ENCODE results near the gene BCL7B.
"Not testable (repeated sequence)": the region's sequence is repeated elsewhere in the genome, so short reads cannot be mapped to it uniquely, and the experiment has no call there.

BCL7B gene

DNA sequence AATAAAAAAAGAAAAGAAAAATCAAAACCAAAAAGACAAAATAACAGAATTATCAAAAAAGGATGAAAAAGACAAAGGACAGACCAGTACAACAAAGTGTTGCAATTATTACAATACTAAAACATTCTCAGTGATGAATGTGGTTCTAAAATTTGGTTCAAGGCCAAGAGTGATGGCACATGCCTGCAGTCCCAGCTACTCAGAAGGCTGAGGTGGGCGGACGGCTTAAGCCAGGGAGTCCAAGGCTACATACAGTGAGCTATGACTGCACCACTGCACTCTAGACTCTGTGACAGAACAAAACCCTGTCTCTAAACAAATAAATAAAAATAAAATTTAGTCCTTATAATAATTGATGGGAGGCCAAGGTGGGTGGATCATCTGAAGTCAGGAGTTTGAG is 49.9 kb downstream of the BCL7B start:
- TF ChIP-seq TAF1 (IDR thresholded peaks at IDR 0.05; ENCODE audit: borderline replicate concordance, low read depth, low read length): no peak
- no peak for TF ChIP-seq POLR2A (IDR thresholded peaks at IDR 0.05; ENCODE audit: low read depth, low read length)
- TF ChIP-seq POLR2AphosphoS5 (IDR thresholded peaks at IDR 0.05; ENCODE audit: low read depth, low read length): no peak
- DNase-seq (ENCODE audit: insufficient read length): no peak
- no peak for FAIRE-seq

DNA sequence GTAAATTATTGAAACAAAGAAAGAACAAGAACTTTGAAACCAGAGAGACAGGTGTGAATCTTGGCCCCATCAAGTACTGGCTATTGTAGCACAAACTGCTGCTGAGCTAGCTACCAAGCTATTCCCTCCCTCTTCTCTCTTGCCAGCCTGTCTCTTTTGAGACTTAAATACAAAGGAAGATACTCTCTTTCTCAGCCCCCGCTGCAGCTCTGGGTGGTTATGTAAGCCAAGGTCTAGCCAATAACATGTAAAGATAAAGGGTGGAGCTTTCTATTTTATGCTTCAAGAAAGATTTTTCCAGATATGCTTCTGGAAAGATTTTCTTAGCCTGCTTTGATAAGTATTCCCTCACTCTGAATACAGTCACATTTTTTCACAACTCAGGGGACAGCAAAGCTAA is 52.6 kb downstream of the BCL7B start:
- FAIRE-seq (no peak), DNase-seq (ENCODE audit: insufficient read length) (no peak)
- TF ChIP-seq POLR2AphosphoS5 (IDR thresholded peaks at IDR 0.05; ENCODE audit: low read depth, low read length) (no peak), POLR2A (IDR thresholded peaks at IDR 0.05; ENCODE audit: low read depth, low read length) (no peak), TAF1 (IDR thresholded peaks at IDR 0.05; ENCODE audit: borderline replicate concordance, low read depth, low read length) (no peak)

DNA sequence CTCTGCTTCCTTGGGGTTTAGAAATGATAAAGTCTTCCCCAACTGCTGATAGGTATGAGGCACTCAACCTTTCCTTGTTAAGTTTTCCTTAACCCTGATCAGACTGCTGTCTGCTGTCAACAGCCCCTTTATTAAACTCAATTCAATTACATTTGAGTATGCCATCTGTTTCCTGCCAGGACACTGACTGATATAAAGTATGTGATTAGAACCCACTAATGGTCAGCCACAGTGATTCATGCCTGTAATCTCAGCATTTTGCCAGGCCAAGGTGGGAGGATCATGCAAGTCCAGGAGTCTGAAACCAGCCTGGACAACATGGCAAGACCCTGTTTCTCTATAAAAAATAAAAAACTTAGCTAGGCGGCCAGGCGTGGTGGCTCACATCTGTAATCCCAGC is 53.5 kb downstream of the BCL7B start:
- no peak for TF ChIP-seq TAF1 (IDR thresholded peaks at IDR 0.05; ENCODE audit: borderline replicate concordance, low read depth, low read length)
- no peak for TF ChIP-seq POLR2AphosphoS5 (IDR thresholded peaks at IDR 0.05; ENCODE audit: low read depth, low read length)
- FAIRE-seq (no peak), DNase-seq (ENCODE audit: insufficient read length) (no peak)

DNA sequence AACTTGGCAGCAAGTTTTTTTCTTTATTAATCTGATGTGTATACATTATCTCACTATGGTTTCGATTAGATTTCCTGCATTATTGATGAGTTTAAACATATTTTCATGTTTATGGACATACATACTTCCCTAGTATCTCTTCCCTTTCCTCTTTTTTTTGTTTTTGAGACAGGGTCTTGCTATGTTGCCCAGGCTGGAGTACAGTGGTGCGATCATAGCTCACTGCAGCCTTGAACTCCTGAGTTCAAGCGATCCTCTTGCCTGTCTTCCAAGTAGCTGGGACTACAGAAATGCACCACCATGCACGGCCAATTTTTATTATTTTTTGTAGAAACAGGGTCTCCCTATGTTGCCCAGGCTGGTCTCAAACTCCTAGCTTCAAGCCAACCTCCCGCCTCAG is 54.3 kb downstream of the BCL7B start:
- TF ChIP-seq POLR2AphosphoS5 (IDR thresholded peaks at IDR 0.05; ENCODE audit: low read depth, low read length) (no peak), POLR2A (IDR thresholded peaks at IDR 0.05; ENCODE audit: low read depth, low read length) (no peak), TAF1 (IDR thresholded peaks at IDR 0.05; ENCODE audit: borderline replicate concordance, low read depth, low read length) (no peak)
- FAIRE-seq (no peak), DNase-seq (ENCODE audit: insufficient read length) (no peak)

DNA sequence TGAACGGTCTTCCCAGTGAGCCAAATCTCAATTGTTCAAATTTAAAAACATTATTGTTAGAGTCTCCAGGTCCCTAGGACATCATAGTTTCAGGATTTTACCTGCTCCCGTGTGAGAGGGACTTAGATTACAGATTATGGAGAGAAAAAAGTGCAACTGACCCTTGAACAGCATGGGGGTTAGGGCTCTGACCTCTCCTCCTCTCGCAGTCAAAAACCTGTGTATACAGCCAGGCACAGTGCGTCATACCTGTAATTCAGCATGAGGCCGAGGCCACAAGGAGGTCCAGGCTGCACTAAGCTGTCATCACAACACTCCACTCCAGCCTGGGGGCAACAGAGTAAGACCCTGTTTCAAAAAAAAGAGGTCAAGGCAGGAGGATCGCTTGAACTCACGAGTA is 60.9 kb downstream of the BCL7B start:
- TF ChIP-seq TAF1 (IDR thresholded peaks at IDR 0.05; ENCODE audit: borderline replicate concordance, low read depth, low read length): no peak
- TF ChIP-seq POLR2A (IDR thresholded peaks at IDR 0.05; ENCODE audit: low read depth, low read length): no peak
- no peak for TF ChIP-seq POLR2AphosphoS5 (IDR thresholded peaks at IDR 0.05; ENCODE audit: low read depth, low read length)
- no peak for DNase-seq (ENCODE audit: insufficient read length)
- no peak for FAIRE-seq

DNA sequence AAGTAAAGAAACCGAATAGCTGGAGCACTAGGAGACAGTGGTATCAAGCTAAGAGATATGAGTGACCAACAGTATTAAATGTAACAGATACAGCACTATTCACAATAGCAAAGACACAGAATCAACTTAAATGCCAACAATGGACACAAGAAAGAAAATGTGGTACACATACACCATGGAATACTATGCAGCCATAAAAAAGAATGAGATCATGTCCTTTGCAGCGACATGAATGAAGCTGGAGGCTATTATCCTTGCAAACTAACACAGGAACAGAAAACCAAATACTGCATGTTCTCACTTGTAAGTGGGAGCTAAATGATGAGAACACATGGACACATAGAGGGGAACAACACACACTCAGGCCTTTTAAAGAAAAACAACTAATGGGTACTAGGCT is 62.0 kb downstream of the BCL7B start:
- not testable (repeated sequence) for DNase-seq (ENCODE audit: insufficient read length); FAIRE-seq

DNA sequence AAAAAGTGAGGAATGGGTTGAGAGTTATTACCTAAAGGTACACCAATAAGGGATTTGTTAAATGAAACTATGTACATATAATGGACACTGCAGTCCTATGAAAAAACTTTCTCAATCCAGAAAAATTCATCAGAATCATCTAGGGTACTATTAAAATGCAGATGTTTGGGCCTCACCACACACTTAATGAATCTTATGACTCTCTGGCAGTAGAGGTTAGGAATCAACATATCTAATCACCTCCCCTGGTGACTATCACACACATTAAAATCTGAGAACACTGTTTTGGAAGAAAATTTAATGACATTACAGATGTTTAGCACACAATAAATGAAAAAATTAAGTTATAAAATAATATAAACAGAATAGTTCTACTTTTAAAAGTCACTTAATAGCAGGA is 67.5 kb downstream of the BCL7B start:
- FAIRE-seq: no peak
- no peak for TF ChIP-seq TAF1 (IDR thresholded peaks at IDR 0.05; ENCODE audit: borderline replicate concordance, low read depth, low read length)
- no peak for TF ChIP-seq POLR2AphosphoS5 (IDR thresholded peaks at IDR 0.05; ENCODE audit: low read depth, low read length)
- TF ChIP-seq POLR2A (IDR thresholded peaks at IDR 0.05; ENCODE audit: low read depth, low read length): no peak
- DNase-seq (ENCODE audit: insufficient read length): no peak

DNA sequence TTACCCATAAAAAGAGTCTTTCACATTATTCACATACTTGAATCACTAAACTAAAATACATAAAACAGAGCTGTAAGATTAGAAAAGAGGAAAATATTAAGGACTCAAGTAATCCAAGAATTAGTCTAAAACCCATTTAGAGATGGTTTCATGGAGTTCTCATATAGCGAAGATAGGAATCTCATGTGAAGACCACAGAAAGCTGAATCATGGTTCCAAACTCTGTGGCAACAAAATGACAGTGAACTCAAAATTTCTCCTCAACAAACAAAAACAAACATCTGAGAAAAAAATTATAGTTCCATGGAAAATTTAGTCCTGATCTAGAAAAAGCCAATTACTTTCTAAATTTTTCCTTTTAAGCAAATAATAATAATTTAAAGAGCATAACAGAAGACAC is 70.0 kb downstream of the BCL7B start:
- TF ChIP-seq TAF1 (IDR thresholded peaks at IDR 0.05; ENCODE audit: borderline replicate concordance, low read depth, low read length): no peak
- TF ChIP-seq POLR2AphosphoS5 (IDR thresholded peaks at IDR 0.05; ENCODE audit: low read depth, low read length): no peak
- no peak for TF ChIP-seq POLR2A (IDR thresholded peaks at IDR 0.05; ENCODE audit: low read depth, low read length)
- DNase-seq (ENCODE audit: insufficient read length) (no peak), FAIRE-seq (no peak)

Measured in GM12892 (cell line).